IPS-20b (cell line): ENCODE results near the gene HIPK2.

Source experiments
- H3K27ac ChIP-seq: one replicate; pipeline ENCODE4 v1.5.1; 2013; ENCODE audit warnings: low read length
- H3K27me3 ChIP-seq: 2 replicates; pipeline ENCODE4 v1.6.1; 2013; ENCODE audit warnings: mild to moderate bottlenecking, low read length, inconsistent platforms; ENCODE audit not compliant: insufficient read depth
- H3K36me3 ChIP-seq: 2 replicates; pipeline ENCODE4 v1.6.1; 2013; ENCODE audit warnings: low read depth, mild to moderate bottlenecking, inconsistent platforms, low read length, moderate library complexity; ENCODE audit not compliant: insufficient read depth
- H3K4me1 ChIP-seq: 2 replicates; pipeline ENCODE4 v1.6.1; 2013; ENCODE audit warnings: mild to moderate bottlenecking, control low read depth, inconsistent platforms, low read length, moderate library complexity; ENCODE audit not compliant: insufficient read depth
- H3K4me3 ChIP-seq: 2 replicates; pipeline ENCODE4 v1.5.1; 2013; ENCODE audit warnings: mild to moderate bottlenecking, low read length, inconsistent platforms
- H3K9ac ChIP-seq: 2 replicates; pipeline ENCODE4 v1.6.1; 2013; ENCODE audit warnings: low read depth, mild to moderate bottlenecking, inconsistent platforms, low read length, moderate library complexity
- H3K9me3 ChIP-seq: 2 replicates; pipeline ENCODE4 v1.6.1; 2013; ENCODE audit warnings: mild to moderate bottlenecking, low read depth, low read length, inconsistent platforms; ENCODE audit not compliant: insufficient read depth

The HIPK2 gene

GRCh38 chr7:139597028-139597427 is 180.8 kb downstream of the HIPK2 start:
- Histone ChIP-seq H3K4me1 (no peaks in the 10 kb centered on the region), H3K4me3 (no peak overlapping the region), H3K9ac (no peak overlapping the region), H3K27ac (no peak overlapping the region), H3K9me3 (no peaks in the 10 kb centered on the region), H3K36me3 (peaks cover 39% of the 10 kb centered on the region), H3K27me3 (no peaks in the 10 kb centered on the region)

- Histone ChIP-seq H3K4me3 (no peak overlapping the region), H3K27ac (no peak overlapping the region), H3K27me3 (no peaks in the 10 kb centered on the region), H3K9me3 (no peaks in the 10 kb centered on the region), H3K9ac (no peak overlapping the region), H3K36me3 (peaks cover 39% of the 10 kb centered on the region), H3K4me1 (no peaks in the 10 kb centered on the region)
Observed at GRCh38 chr7:139596626-139597025, 181.2 kb downstream of the HIPK2 start.

GRCh38 chr7:139595806-139596205 is 182.0 kb downstream of the HIPK2 start:
- H3K27ac ChIP-seq = no peak overlapping the region
- no peaks in the 10 kb centered on the region for H3K27me3 ChIP-seq
- no peaks in the 10 kb centered on the region for H3K4me1 ChIP-seq
- H3K9ac ChIP-seq = no peak overlapping the region
- no peaks in the 10 kb centered on the region for H3K9me3 ChIP-seq
- no peak overlapping the region for H3K4me3 ChIP-seq
- peaks cover 37% of the 10 kb centered on the region for H3K36me3 ChIP-seq

GRCh38 chr7:139594911-139595476 is 182.8 kb downstream of the HIPK2 start:
- Histone ChIP-seq H3K27ac (no peak overlapping the region), H3K27me3 (no peaks in the 10 kb centered on the region), H3K4me1 (no peaks in the 10 kb centered on the region), H3K4me3 (no peak overlapping the region), H3K9me3 (no peaks in the 10 kb centered on the region), H3K36me3 (peaks cover 29% of the 10 kb centered on the region), H3K9ac (no peak overlapping the region)

- Histone ChIP-seq H3K9me3 (no peaks in the 10 kb centered on the region), H3K4me1 (no peaks in the 10 kb centered on the region), H3K9ac (no peak overlapping the region), H3K27ac (no peak overlapping the region), H3K4me3 (no peak overlapping the region), H3K36me3 (peaks cover 25% of the 10 kb centered on the region), H3K27me3 (no peaks in the 10 kb centered on the region)
Observed at GRCh38 chr7:139594090-139594489, 183.7 kb downstream of the HIPK2 start.

- H3K4me3 ChIP-seq = no peak overlapping the region
- no peaks in the 10 kb centered on the region for H3K9me3 ChIP-seq
- no peak overlapping the region for H3K27ac ChIP-seq
- H3K9ac ChIP-seq = no peak overlapping the region
- H3K27me3 ChIP-seq = no peaks in the 10 kb centered on the region
- no peaks in the 10 kb centered on the region for H3K4me1 ChIP-seq
- H3K36me3 ChIP-seq = peaks cover 19% of the 10 kb centered on the region
Observed at GRCh38 chr7:139592801-139593461, 184.9 kb downstream of the HIPK2 start.

GRCh38 chr7:139591550-139592195 is 186.1 kb downstream of the HIPK2 start:
- Histone ChIP-seq H3K4me3 (no peak overlapping the region), H3K9ac (no peak overlapping the region), H3K36me3 (peaks cover 19% of the 10 kb centered on the region), H3K27me3 (no peaks in the 10 kb centered on the region), H3K9me3 (no peaks in the 10 kb centered on the region), H3K4me1 (no peaks in the 10 kb centered on the region), H3K27ac (no peak overlapping the region)

- Histone ChIP-seq H3K9me3 (no peaks in the 10 kb centered on the region), H3K4me1 (no peaks in the 10 kb centered on the region), H3K4me3 (no peak overlapping the region), H3K36me3 (no peaks in the 10 kb centered on the region), H3K9ac (no peak overlapping the region), H3K27me3 (no peaks in the 10 kb centered on the region), H3K27ac (no peak overlapping the region)
Observed at GRCh38 chr7:139589474-139589873, 188.3 kb downstream of the HIPK2 start.

- Histone ChIP-seq H3K9ac (no peak overlapping the region), H3K4me3 (no peak overlapping the region), H3K36me3 (no peaks in the 10 kb centered on the region), H3K27ac (no peak overlapping the region), H3K9me3 (no peaks in the 10 kb centered on the region), H3K4me1 (no peaks in the 10 kb centered on the region), H3K27me3 (no peaks in the 10 kb centered on the region)
Observed at GRCh38 chr7:139588632-139589031, 189.2 kb downstream of the HIPK2 start.

GRCh38 chr7:139587535-139587934 is 190.3 kb downstream of the HIPK2 start:
- Histone ChIP-seq H3K36me3 (0 out of 2 replicates have a peak, but pooled peaks cover 6% of the 10 kb centered on the region), H3K4me1 (no peaks in the 10 kb centered on the region), H3K4me3 (no peak overlapping the region), H3K27ac (no peak overlapping the region), H3K9me3 (no peaks in the 10 kb centered on the region), H3K9ac (no peak overlapping the region), H3K27me3 (no peaks in the 10 kb centered on the region)

GRCh38 chr7:139586286-139586685 is 191.5 kb downstream of the HIPK2 start:
- Histone ChIP-seq H3K4me1 (no peaks in the 10 kb centered on the region), H3K4me3 (no peak overlapping the region), H3K27me3 (no peaks in the 10 kb centered on the region), H3K9ac (no peak overlapping the region), H3K27ac (no peak overlapping the region), H3K36me3 (peaks cover 17% of the 10 kb centered on the region; the same call in 1 of the 2 replicates), H3K9me3 (no peaks in the 10 kb centered on the region)

- Histone ChIP-seq H3K4me1 (no peaks in the 10 kb centered on the region), H3K36me3 (peaks cover 17% of the 10 kb centered on the region; the same call in 1 of the 2 replicates), H3K27ac (no peak overlapping the region)
Observed at GRCh38 chr7:139585042-139585441, 192.8 kb downstream of the HIPK2 start.

More at GRCh38 chr7:139585042-139585441, 192.8 kb downstream of the HIPK2 start:
- Histone ChIP-seq H3K9me3 (no peaks in the 10 kb centered on the region), H3K9ac (no peak overlapping the region), H3K4me3 (no peak overlapping the region), H3K27me3 (no peaks in the 10 kb centered on the region)
